GM13976 (cell line): Measurements from ENCODE around the gene ZC3H7A.
"Not testable (repeated sequence)": the region's sequence is repeated elsewhere in the genome, so short reads cannot be mapped to it uniquely, and the experiment has no call there.

Source experiments
- DNase-seq: peaks from one replicate; pipeline ENCODE4 v3.0.0; 2012; ENCODE audit warnings: low spot score
- CTCF ChIP-seq: IDR thresholded peaks from 2 replicates; pipeline ENCODE4 v1.5.1; 2012; ENCODE audit warnings: borderline replicate concordance, mild to moderate bottlenecking; ENCODE audit not compliant: insufficient read depth; ENCODE audit errors: extremely low read depth, missing control alignments, control extremely low read depth
- in situ Hi-C: fragments of 300-500 bp; cut with MboI; formaldehyde crosslinking; loops from one replicate; pipeline ENCODE4 v1.12.0; 2022; ENCODE audit warnings: low sequenced_read_pairs, mixed read lengths, inconsistent platforms; ENCODE audit not compliant: unreplicated experiment

The ZC3H7A gene

DNA sequence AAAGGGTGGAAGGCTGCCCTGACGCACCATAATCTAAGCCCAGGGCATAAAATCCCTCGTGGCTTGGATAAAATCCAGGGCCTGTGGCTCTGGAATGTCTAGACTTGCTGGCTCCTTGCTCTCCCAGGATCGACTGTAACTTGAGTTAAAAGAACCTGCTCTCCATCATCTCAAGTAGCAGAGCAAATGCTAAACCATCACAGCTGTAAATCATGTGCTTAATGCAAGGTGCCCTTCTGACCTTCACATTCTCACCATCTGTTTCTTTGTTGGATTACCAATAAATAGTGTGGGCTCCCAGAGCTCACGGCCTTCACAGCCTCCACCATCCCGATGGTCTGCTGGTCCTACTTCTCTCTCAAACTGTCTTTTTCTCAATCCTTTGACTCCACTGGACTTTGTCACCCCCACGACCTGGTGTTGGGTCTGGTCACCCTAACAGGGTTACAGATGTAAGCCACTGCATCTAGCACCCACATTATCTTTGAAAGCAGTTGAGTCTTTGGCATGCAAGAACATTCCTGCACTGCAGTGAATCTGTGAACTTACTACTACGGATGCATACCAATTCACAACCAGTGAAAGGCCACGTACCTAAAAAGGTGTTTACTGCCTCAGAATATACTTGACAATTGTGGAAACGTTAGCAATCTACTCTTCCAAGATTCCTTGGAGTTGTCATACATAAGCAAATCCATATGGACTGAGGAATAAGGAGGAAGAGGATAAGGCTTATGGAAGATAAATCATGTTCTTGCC lies 39.0 kb upstream of the ZC3H7A start:
- no peak for TF ChIP-seq CTCF
- in situ Hi-C loops = no loop called here
- DNase-seq = no peak

- DNase-seq = no peak
- TF ChIP-seq CTCF = no peak
- in situ Hi-C loops = no loop called here
Measured at GRCh38 chr16:11835309-11835708, 38.3 kb upstream of the ZC3H7A start.

DNA sequence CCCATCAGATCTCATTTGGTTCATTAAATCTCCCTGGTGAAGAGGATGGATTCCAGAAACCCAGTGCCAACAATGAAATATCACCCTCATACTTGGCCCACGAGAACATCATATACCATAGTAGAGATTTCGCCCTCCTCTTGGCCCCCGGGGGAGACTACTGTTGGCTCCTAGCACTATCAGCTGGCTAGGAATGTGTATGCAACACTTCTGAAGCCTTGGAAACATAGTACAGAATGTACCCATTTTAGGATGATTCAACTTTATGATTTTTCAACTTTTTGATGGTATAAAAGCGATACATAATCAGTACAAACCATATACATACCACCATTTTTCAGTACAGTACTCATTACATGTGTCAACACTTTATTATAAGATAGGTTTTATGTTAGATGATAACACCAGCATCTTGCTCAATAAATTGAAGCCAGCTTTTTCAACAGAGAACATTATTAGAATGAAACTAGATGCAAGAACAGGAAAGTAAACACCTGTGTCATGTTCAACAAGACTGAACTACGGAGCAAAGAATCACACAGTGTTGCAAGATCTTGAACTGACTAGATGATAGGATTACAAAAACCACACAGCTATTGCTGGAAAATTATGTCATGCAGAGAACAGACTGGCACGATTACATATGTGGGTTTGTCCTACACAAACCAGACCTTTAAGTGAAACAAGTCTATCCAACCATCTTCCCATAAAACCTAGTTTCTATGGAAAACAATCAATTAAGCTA lies 37.1 kb upstream of the ZC3H7A start:
- TF ChIP-seq CTCF = no peak
- in situ Hi-C loops = no loop called here
- DNase-seq = no peak

DNA sequence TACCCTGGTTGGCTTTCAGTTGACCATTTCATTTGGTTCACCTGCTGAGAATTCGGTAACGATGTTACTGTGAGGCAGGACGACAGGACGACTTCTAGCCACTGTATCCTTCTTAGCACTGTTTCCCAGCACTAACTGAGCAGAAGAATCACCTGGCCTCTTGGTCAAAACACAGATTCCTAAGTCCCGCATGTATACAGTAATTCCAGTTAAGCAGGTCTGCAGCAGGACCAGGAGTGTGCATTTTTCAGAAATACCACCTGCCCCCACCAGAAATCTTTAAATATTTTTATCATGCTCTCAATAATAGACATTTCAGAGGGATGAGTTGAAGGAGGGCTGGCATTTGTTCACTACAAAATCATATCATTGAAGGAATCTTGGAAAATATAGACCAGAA lies 31.6 kb upstream of the ZC3H7A start:
- no peak for DNase-seq
- in situ Hi-C loops = no loop called here
- TF ChIP-seq CTCF = no peak

DNA sequence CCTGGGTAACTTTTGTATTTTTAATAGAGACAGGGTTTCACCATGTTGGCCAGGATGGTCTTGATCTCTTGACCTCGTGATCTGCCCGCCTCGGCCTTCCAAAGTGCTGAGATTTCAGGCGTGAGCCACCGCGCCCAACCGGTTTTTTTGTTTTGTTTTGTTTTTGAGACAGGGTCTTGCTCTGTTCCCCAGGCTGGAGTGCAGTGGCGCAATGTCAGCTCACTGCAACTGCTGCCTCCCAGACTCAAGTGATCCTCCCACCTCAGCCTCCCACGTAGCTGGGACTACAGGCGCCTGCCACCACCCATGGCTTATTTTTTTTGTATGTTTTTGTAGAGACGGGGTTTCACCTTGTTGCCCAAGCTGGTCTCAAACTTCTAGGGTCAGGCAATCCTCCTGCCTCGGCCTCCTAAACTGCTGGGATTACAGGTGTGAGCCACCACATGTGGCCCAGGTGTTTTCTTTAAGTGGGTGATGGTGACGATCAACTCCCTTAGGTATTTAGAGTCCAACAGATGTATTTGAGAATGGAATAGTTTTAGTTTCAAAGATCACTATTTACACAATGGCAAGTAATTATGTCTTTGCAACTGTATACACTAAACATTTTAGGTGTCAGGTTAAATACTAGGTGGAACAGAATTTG lies 28.6 kb upstream of the ZC3H7A start:
- in situ Hi-C loops, DNase-seq: not testable (repeated sequence)

DNA sequence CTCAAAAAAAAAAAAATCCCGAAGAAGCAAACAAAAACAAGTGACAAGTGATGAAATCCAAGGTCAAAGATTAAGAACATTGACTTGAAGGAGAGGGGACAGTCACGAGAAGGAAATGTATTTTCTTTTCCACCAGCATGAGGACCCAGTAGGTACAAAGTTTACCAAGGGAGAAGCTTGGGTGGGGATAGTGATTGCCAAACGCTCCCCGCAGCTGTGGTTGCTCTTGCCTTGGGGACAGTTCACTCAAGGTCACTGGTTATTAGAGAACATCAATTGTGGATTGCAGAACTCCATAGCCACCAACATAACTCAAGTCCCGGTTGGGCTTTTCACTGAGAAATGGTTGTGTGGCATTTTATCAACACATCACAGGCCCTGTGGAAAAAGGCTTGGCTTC lies 27.3 kb upstream of the ZC3H7A start:
- in situ Hi-C loops = loop anchor here (25.0 kb wide), 1 partner anchor 862 kb away; no protein-coding TSS in a partner anchor
- TF ChIP-seq CTCF = no peak
- no peak for DNase-seq

GRCh38 chr16:11823645-11824044 lies 26.6 kb upstream of the ZC3H7A start:
- in situ Hi-C loops = loop anchor here (25.0 kb wide), 1 partner anchor 861 kb away; no protein-coding TSS in a partner anchor
- not testable (repeated sequence) for DNase-seq
